Stimulated activated naive CD4-positive, alpha-beta T cell treated with Interleukin-2 at 50 U/mL for 16 hours (primary cell): Measurements from ENCODE around the gene GPR142.

ENCODE experiments used
- DNase-seq: peaks from one replicate; lab custom pipeline; 2025; lab: John Stamatoyannopoulos, UW

Gene GPR142

GRCh38 chr17:74344658-74345057 is 22.6 kb upstream of the GPR142 start:
- no peak for DNase-seq

DNA sequence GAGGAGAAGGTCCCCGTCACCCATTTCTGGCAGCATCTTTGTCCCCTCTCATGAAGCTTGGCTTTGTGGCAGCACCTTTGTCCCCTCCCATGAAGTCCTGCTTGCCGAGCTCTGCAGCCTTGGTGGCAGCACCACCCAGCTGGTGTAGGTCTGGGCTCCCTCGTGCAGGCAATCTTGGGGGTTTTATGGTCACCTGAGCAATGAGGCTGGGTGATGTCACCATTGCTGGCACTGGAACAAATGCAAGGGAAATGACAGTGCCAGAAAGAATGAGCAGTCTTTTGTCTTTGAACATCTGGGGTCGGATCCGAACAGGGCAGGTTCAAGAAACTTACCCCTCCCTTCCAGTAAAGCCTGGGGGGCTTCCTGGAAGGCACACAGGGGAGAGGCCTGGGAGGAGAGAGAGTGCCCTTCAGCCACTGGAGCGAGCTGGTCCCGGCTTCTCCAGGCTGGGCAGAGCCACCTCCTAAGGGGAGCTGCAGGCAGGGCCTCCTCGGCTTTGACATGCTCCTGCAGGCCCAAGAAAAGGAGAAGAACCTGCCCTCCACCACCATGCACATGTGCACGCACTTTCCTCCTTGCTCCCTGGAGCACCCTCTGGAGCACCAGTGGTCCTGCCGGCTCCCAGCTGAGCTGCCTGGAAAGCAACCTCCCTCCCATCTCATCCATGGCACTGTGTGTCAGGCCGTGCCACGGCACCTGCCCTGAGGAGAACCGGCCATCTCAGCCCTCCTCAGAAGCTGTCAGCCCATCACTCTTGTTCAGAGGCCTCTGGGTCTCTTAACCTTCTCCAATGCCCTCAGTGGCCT is 21.7 kb upstream of the GPR142 start:
- DNase-seq, result no peak

- no peak for DNase-seq
Measured at GRCh38 chr17:74347646-74348045, 19.7 kb upstream of the GPR142 start.

GRCh38 chr17:74349120-74349519 is 18.2 kb upstream of the GPR142 start:
- no peak for DNase-seq

GRCh38 chr17:74350486-74350885 is 16.8 kb upstream of the GPR142 start:
- no peak for DNase-seq

GRCh38 chr17:74351552-74352210 is 15.6 kb upstream of the GPR142 start:
- no peak for DNase-seq

- no peak for DNase-seq
Measured at GRCh38 chr17:74353446-74354060, 13.8 kb upstream of the GPR142 start.

- peak; percentile 22 for DNase-seq
Measured at GRCh38 chr17:74354123-74354522, 13.2 kb upstream of the GPR142 start.

GRCh38 chr17:74354561-74354960 is 12.7 kb upstream of the GPR142 start:
- DNase-seq, result no peak

- DNase-seq, result no peak
Measured at GRCh38 chr17:74355065-74355464, 12.2 kb upstream of the GPR142 start.

DNA sequence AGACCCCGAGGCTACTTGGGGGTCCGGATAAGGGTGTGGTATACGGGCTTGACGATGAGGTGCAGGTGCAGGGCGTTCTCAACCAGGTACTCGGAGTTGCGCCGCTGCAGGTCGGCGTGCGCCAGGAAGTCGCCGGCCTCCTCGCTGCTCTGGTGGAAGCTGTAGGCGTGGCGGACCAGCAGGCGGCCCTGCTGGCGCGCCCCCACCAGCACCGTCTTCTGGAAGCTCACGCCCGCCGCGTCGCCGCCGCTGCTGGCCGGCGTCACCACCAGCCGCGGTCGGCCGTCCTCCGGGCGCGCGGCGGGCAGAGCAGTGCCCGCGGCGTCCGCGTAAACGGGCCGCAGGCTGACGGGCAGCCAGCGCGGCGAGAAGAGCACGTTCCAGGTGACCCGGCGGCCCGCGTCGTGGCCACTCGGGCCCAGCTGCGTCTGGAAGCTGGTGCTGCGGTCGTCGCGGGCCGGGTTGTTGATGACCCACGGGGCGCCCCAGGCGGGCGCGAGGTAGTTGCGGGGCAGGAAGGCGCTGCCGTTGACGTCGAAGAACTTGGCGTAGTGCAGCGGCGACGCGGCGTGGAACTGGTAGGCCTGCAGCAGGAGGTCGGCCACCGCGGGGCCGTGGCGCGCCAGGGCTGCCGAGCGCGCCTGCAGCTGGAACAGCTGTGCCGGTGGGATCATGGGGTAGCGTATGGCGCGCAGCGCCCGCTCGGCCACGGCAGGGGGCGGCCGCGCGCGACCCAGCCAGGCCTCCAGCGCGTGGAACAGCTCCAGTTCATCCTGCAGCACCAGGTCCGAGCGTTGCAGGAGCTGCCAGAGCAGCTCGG is 10.4 kb upstream of the GPR142 start:
- DNase-seq, result no peak

DNA sequence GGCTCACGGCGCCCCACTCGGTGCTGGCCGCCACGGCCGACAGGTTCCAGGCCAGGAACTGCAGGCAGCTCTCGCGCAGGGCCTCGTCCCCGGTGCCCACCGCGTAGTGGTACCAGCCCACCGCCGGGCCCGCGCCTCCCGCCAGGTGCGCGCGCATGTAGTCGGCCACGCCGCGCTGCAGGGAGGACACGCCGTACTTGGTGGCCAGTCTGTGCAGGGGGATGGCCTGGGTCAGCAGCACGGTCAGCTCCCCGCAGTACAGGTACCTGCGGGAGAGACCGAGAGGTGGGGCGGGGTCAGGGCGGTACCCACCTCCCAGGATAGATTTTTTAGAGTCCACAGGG is 9.9 kb upstream of the GPR142 start:
- DNase-seq, result no peak

DNA sequence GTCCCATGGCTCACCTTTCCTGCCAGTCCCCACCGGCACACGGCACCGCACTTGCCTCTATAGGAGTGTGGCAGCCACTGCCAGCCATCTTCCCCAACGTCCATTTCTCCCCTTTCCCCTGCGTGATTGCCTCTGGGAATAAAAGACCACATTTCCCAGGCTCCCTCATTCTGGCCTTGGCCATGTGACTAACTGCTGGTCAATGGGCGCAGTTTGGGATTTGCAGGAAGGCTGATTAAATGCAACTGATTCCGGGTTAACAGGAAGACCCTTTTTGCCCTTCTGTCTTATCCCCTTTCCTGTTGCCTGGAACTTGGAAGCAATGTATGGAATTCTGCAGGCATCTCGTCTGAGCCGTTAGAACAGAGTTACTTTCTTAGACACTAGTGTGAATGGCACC is 8.6 kb upstream of the GPR142 start:
- DNase-seq, result no peak

- no peak for DNase-seq
Measured at GRCh38 chr17:74359916-74360315, 7.4 kb upstream of the GPR142 start.

DNA sequence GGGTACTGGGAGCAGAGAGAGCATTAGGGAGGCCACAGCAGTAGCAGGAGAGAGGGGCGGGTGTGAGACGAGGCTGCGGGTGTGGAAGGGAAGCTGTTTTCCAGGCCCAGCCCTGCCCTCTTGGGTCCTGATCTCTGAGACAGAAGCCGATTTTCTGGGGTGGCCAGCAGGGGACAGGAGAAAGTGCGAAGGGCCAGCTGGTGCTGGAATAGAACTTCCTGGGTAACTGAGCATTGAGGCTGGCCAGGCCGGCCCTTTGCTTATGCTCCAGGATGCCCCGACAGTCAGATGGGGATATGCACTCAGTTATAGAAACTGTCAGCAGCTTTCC is 6.4 kb upstream of the GPR142 start:
- no peak for DNase-seq

- no peak for DNase-seq
Measured at GRCh38 chr17:74361230-74362068, 5.9 kb upstream of the GPR142 start, which contains the start of gene BTBD17. TSS of gene BTBD17 (minus strand) at chr17:74361868. CDS start at chr17:74361819, 49 bp downstream.

DNA sequence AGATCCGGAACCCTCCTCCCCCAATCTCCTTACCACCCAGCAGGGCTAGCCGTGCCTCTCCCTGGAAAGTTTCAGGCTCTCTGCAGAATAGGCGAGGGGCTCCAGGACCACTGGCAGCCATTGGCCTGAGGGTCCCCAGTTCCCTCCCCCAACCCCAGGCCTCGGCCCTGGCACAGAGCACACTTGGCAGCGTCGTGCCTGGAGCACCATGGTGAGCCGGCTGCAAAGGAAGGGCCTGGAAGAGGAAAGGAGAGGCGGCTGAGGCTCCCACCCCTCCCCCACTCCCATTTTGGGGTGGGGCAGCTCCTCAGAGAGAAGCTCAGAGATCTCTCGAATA is 5.3 kb upstream of the GPR142 start:
- no peak for DNase-seq

- no peak for DNase-seq
Measured at GRCh38 chr17:74362810-74363498, 4.4 kb upstream of the GPR142 start.

DNA sequence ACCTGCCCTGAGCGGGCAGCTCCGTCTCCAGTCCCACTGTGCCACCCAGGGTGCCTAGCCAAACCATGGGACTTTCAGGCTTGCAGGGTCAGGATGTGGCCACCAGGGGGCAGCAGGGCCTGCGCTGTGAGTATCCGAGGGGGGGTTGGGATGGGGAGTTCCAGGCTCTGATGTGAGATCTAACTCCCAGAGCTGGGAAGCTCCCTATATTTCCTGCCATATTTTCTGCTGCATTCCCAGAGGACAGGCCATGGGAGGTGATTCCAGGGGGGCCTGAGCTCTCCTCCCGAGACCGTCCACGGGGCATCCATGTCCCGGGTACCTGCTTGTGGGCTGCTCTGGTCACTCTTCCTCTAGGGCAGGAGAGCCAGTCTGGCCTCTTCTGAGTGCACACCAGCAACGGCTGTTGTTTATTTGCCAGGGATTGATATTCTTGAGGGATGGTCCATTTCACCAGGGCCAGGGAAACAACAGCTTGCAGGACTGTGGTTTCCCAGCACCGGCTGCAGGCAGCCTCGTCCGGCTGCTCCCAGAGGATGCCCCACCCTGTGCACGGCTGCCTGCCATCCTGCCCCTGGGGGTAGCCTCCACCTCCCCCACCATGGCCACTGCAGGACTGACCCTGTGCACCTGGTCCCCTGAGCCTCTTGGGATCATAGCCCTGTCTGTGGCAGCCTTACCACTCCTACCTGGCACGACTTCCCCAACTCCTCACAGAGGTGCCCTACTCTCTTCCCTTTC is 1.2 kb downstream of the GPR142 start:
- DNase-seq, result peak; percentile 67

DNA sequence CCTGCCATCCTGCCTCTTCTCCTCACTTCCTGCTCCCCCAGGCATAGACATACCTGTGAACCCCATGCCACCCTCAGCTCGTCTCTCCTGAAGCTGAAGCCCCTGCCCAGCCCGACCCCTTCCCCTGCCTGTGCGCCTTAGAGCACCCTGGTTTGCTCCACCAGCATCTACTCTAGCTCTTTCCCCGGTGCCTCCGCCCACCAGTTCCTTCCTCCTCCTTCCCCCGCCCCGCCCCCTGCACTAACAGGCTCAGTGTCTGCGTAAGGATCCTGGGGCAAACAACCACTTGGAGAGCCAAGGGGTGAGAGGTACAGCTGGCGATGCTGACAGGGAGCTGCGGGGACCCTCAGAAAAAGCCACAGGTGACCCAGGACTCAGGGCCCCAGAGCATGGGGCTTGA is 1.9 kb downstream of the GPR142 start:
- DNase-seq, result peak; percentile 63
